Measurements from ENCODE around the gene DDX53.

DNA sequence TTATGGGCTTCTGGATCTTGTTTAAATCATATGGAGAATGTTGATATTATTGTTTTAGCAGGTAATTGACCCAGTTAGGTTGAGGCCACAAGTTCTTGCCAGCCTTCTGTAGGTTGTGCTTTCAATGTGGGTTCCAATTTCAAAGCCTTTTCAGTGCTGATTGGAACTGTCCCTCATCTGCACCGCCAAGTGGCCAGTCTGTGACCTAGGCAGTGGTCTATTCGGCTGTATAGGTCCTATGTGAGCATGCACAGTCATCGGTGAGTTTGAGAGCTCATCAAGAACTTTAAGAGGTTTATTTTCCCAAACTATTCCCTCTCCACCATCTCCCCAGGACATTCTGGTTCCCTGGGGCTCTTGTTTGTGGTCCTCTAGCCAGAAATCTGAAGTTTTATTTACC is 35.7 kb downstream of the DDX53 start:
- TF ChIP-seq, protein P1, sequence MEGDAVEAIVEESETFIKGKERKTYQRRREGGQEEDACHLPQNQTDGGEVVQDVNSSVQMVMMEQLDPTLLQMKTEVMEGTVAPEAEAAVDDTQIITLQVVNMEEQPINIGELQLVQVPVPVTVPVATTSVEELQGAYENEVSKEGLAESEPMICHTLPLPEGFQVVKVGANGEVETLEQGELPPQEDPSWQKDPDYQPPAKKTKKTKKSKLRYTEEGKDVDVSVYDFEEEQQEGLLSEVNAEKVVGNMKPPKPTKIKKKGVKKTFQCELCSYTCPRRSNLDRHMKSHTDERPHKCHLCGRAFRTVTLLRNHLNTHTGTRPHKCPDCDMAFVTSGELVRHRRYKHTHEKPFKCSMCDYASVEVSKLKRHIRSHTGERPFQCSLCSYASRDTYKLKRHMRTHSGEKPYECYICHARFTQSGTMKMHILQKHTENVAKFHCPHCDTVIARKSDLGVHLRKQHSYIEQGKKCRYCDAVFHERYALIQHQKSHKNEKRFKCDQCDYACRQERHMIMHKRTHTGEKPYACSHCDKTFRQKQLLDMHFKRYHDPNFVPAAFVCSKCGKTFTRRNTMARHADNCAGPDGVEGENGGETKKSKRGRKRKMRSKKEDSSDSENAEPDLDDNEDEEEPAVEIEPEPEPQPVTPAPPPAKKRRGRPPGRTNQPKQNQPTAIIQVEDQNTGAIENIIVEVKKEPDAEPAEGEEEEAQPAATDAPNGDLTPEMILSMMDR (IDR thresholded peaks at IDR 0.05; ENCODE audit: borderline replicate concordance, extremely low read depth, low read length, poor library complexity, severe bottlenecking) = no peak
- TF ChIP-seq EZH2 (IDR thresholded peaks at IDR 0.05; ENCODE audit: borderline replicate concordance, low read depth, low read length, severe bottlenecking) = no peak
